ENCODE results near the gene RARA. TPM values are rescaled to one million over a fixed set of nuclear protein-coding genes. Genes with fewer than 3 reads are reported as not detected.

The RARA gene
- total RNA-seq, 4 donors from 2014 or later, result 26.7 to 61.5 (median 35.9) TPM

DNA sequence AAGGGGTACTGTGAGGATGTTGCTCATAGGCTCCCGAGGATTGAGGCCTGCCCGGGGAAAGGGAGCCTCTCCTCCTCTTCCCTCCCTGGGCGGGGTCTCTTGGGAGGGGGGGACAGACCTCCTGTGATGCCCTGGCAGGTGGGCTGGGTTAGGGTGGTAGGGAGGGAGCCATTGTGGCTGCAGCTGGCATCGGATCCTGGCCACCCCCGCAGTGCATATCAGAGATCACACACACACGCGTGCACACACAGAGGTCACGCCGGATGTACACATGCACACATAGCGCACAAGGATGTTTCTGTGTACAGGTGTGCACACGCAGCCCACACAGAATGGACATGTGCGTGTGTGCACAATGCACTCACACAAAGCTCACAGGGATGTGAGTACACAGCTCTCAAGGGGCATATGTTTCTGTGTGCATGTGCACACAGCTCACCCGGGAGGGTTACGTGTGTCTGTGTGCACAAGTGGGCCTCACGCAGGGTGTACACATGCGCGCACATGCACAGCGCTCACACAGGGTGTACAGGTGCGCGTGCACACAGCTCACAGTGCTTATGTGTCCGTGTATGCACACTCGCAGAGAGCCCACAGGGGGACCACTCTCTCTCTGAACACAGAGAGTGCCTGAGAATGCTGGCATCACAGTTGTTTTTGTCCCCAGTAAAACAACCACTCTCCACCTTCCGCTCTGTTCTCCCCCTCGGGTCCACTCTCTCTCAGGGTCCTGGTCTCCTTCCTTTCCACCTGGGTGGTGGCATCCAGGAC lies 53.1 kb downstream of the RARA start:
- no peak for ATAC-seq (ENCODE audit: low FRiP score)
- no peak for DNase-seq (ENCODE audit: low spot score)
- TF ChIP-seq, protein P1, sequence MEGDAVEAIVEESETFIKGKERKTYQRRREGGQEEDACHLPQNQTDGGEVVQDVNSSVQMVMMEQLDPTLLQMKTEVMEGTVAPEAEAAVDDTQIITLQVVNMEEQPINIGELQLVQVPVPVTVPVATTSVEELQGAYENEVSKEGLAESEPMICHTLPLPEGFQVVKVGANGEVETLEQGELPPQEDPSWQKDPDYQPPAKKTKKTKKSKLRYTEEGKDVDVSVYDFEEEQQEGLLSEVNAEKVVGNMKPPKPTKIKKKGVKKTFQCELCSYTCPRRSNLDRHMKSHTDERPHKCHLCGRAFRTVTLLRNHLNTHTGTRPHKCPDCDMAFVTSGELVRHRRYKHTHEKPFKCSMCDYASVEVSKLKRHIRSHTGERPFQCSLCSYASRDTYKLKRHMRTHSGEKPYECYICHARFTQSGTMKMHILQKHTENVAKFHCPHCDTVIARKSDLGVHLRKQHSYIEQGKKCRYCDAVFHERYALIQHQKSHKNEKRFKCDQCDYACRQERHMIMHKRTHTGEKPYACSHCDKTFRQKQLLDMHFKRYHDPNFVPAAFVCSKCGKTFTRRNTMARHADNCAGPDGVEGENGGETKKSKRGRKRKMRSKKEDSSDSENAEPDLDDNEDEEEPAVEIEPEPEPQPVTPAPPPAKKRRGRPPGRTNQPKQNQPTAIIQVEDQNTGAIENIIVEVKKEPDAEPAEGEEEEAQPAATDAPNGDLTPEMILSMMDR (IDR thresholded peaks at IDR 0.05), result no peak

DNA sequence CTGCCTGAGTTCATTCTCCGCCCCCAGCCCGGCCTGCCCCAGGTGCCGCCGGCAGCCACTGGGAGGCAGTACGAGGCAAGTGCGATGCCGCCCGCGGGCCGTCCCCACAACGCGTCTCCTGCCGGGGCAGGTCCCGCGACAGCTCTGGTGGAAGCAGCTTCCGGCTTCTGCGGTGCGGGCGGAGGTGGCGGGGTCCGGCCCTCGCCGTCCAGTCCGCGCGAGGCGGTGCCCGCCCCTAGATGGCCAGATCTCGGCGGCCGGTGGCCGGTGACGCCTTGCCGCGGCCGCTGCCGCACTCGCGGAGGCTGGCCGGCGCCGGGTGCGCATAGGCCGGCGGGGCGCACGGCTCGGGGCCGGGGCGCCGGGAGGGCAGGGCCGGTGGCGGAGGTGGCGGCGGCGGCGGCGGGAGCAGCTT lies 53.7 kb downstream of the RARA start:
- TF ChIP-seq, protein P1 (IDR thresholded peaks at IDR 0.05), result no peak

DNA sequence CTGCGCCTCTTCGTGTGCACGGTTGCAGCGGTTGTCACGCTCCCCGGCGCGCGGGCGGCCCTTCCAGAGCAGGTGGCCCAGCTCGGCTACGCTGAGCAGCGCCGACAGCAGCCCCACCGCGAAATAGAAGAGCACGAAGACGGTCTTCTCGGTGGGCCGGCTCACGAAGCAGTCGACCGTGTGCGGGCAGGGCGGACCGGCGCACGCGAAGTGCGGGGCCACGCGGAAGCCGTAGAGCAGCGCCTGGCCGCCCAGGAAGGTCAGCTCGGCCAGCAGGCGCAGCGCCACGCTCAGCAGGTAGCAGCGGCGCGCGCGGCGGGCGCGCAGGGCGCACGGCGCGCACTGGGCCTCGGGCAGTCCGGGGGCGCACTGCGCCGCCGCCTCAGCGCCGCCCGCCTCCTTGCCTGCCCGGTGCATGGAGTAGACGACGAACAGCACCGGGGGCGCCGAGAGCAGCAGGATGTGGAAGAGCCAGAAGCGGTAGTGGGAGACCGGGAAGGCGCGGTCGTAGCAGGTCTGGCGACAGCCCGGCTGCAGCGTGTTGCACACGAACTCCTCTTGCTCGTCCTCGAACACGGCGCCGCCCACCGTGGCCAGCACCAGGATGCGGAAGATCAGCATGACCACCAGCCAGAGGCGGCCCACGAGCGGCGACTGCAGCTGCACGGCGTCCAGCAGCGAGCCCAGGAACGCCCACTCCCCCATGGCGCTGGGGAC lies 54.3 kb downstream of the RARA start:
- DNase-seq (ENCODE audit: low spot score) (no peak), ATAC-seq (ENCODE audit: low FRiP score) (no peak)

More for the DNA sequence above, 53.7 kb downstream of the RARA start:
- ATAC-seq (ENCODE audit: low FRiP score), result no peak
- no peak for DNase-seq (ENCODE audit: low spot score)

DNA sequence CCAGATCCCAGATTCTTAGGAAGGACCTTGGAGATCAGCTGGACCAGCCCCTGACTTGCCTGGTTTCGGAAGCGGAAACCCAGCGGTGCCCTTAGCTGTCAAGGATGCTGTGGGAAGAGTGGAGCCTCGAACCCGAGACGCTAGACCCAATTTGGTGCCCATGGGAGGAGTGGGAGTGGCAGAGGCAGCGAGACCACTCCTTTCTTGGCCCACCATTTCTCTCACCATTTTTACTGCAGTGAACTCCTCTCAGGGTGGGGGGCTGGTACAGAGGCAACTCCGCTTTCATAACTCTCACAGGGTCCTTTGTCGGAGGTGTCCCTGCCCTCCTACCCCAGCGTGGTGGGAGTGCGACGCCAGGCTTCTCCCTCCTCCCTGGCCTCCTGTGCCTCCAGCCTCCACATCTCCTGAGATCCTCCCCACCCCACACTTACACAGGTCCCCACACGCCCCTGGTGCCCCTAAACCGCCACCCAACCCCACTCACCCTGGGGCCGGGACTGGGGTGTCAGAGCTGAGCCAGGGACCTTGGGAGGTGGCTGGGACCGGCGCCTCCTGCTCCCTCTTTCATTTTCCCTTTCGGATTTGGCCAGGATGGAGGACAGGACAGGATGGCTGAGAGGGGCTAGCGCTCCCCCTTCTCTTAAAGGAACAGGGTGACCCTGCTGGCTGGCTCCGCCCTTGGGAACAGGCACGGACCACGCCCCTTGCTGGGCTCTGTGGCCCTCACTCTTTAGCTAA lies 55.3 kb downstream of the RARA start, which contains the start of gene GJD3:
TSS of gene GJD3 (minus strand) at position 617 of the 741 bp plus-strand sequence. CDS start 922 bp downstream, outside the sequence.
- DNase-seq (ENCODE audit: low spot score) (no peak), ATAC-seq (ENCODE audit: low FRiP score) (no peak)
- TF ChIP-seq, protein P1 (IDR thresholded peaks at IDR 0.05), result no peak

More for the DNA sequence above, 54.3 kb downstream of the RARA start:
- TF ChIP-seq, protein P1 (IDR thresholded peaks at IDR 0.05), result no peak

DNA sequence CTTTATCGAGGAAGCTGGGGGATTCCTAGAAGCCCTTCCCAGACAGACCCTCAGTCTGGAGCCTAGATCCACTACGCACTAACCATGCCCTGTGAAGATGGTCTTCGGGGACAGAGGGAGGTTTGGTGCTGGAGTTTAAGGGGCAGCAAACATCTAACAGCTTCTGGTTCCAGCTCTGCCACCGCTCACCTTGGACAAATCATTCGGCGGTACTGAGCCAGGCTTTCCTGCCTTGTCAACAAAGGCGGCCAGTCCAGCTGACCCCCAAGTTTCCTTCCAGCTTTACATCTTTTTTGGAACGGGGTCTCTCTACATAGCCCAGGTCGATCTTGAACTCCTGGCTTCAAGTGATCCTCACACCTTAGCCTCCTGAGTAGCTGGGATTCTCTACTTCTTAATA lies 55.9 kb downstream of the RARA start:
- TF ChIP-seq, protein P1 (IDR thresholded peaks at IDR 0.05), result no peak
- DNase-seq (ENCODE audit: low spot score), result no peak
- no peak for ATAC-seq (ENCODE audit: low FRiP score)

DNA sequence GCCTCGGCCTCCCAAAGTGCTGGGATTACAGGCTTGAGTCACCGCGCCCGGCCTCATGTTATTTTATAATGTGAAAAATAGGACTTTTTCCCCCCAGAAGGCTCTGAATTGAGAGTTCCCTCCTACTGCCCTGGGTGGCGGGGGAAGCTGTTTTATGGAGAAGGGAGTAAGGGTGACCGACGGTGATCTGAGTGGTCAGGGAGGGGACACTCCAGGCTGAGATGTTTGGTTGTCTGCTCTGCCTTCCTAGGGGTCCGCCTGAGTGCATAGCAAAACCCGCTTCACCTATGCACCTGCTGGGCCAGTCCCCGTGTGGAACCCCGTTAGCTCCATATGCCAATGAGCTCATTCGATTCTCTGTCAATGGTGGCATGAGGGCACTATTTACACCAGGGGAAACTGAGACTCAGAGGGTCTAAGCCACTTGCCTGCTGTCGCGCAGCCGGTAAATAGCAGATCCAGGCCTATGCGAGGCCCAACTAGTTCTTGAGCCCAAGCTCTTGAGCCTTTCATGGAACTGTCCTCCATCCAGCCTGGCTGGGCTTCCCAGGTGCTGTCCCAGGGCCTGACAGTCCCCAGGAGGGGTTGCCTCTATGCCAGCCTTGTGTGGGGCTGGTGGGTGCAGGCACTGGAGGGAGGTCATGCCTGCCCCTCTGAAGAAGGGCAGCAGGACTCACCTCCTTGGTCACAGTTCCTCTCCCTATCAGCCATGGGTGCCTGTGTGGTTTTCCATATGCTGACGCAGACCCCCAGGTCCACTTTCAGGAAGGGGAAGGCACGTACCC lies 57.3 kb downstream of the RARA start:
- TF ChIP-seq, protein P1 (IDR thresholded peaks at IDR 0.05), result no peak
- DNase-seq (ENCODE audit: low spot score), result no peak
- ATAC-seq (ENCODE audit: low FRiP score), result no peak

All from omental fat pad (tissue), 4 donors.